PC-9 (cell line): ENCODE measurements around the gene DBH. TPM values are rescaled to one million over a fixed set of nuclear protein-coding genes. Genes with fewer than 3 reads are reported as not detected.

ENCODE experiments used
- BruUV-seq: library from RNA; stranded (reverse); fragments of 400-500 nt; replicated peaks from 2 replicates; lab custom pipeline; 2021; lab: Mats Ljungman, UMichigan
- CTCF ChIA-PET: fragments of 300-600 bp; sonication (Branson Sonifier 250); formaldehyde crosslinking; loops from one replicate; lab custom pipeline; 2022; ENCODE audit warnings: antibody characterized with exemption; lab: Charles Lee
- POLR2A ChIA-PET: fragments of 300-600 bp; sonication (Branson Sonifier 250); formaldehyde crosslinking; loops from one replicate; lab custom pipeline; 2022; ENCODE audit warnings: antibody characterized with exemption; ENCODE audit not compliant: unreplicated experiment; lab: Charles Lee
- DNase-seq, 2 experiments: peaks; one replicate each; pipeline versions ENCODE4 v3.0.0 to v3.0.0-alpha.2; 2015 to 2022; ENCODE audit warnings: mixed read lengths in 1 of 2
- H2AFZ ChIP-seq: fragments of 200-600 bp; sonication (generic); 2 replicates; pipeline ENCODE4 v1.8.1; 2017; ENCODE audit warnings: antibody characterized with exemption
- H3F3A ChIP-seq: fragments of 200-600 bp; sonication (generic); 2 replicates; pipeline ENCODE4 v1.8.1; 2017; ENCODE audit warnings: antibody characterized with exemption, mild to moderate bottlenecking, low read depth; ENCODE audit not compliant: insufficient read depth
- H3K27ac ChIP-seq: fragments of 200-600 bp; sonication (generic); 2 replicates; pipeline ENCODE4 v1.6.1; 2016; ENCODE audit warnings: mixed run types
- H3K27me3 ChIP-seq: fragments of 200-600 bp; sonication (generic); 2 replicates; pipeline ENCODE4 v1.6.1; 2016; ENCODE audit warnings: low read depth, mixed run types; ENCODE audit not compliant: insufficient read depth
- H3K36me3 ChIP-seq: fragments of 200-600 bp; sonication (generic); 2 replicates; pipeline ENCODE4 v1.6.1; 2016; ENCODE audit warnings: low read depth, mixed run types
- H3K4me1 ChIP-seq: fragments of 200-600 bp; sonication (generic); replicated peaks from 2 replicates; pipeline ENCODE4 v1.6.1; 2016; ENCODE audit warnings: mixed run types; ENCODE audit not compliant: insufficient read depth
- H3K4me2 ChIP-seq: fragments of 200-600 bp; sonication (generic); 2 replicates; pipeline ENCODE4 v1.6.1; 2017; ENCODE audit warnings: mixed run types
- H3K4me3 ChIP-seq: fragments of 200-600 bp; sonication (generic); 2 replicates; pipeline ENCODE4 v1.6.1; 2016; ENCODE audit warnings: mixed run types
- H3K79me2 ChIP-seq: fragments of 200-600 bp; sonication (generic); 2 replicates; pipeline ENCODE4 v1.6.1; 2017; ENCODE audit warnings: low read depth, mixed run types
- H3K9me2 ChIP-seq: fragments of 200-600 bp; sonication (generic); 2 replicates; pipeline ENCODE4 v1.8.1; 2017; ENCODE audit warnings: mild to moderate bottlenecking; ENCODE audit not compliant: insufficient read depth
- H3K9me3 ChIP-seq: fragments of 200-600 bp; sonication (generic); 2 replicates; pipeline ENCODE4 v1.8.1; 2016; ENCODE audit warnings: low read depth; ENCODE audit not compliant: insufficient read depth
- H4K20me1 ChIP-seq: fragments of 200-600 bp; sonication (generic); 2 replicates; pipeline ENCODE4 v1.8.1; 2017; ENCODE audit not compliant: insufficient read depth
- CTCF ChIP-seq: fragments of 200-600 bp; sonication (generic); conservative IDR thresholded peaks from 2 replicates; pipeline ENCODE4 v1.6.1; 2017; ENCODE audit warnings: mixed run types, antibody characterized with exemption, mild to moderate bottlenecking, moderate library complexity
- EZH2 ChIP-seq: fragments of 200-600 bp; sonication (generic); IDR thresholded peaks from 2 replicates; pipeline ENCODE4 v1.8.0; 2017; ENCODE audit warnings: antibody characterized with exemption, low read depth
- intact Hi-C: fragments of 100-400 bp; cut with micrococcal nuclease; formaldehyde crosslinking; loops from one replicate; pipeline ENCODE4 v1.10.0; 2022; ENCODE audit not compliant: unreplicated experiment
- total RNA-seq: library from RNA; stranded (reverse); gene quantifications from 2 replicates; pipeline ENCODE4 v1.2.3, GENCODE V29; 2021

Gene DBH
- total RNA-seq, 1 experiment from 2014 or later = not detected

DNA sequence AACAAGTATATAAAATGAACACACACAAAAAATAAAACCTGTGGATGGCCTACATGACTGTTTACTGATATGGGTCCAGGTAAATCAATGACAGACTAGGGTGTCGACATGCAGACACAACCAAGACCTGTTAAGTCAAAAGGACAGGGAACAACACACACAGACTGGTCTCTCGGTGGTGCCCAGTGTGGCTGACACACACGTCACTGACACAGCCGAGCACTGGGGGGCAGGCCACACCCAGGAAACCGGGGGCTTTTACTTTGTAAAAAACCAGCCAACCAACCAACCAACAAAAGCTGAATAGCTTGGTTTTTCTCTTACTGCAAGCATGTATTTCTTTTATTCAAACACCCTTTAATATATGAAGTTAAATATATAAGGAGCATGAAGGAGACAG, 31.9 kb upstream of the DBH start:
- peaks cover 94% of the 10 kb centered on the region for H3K27me3 ChIP-seq
- peaks cover 6% of the 10 kb centered on the region; the same call in 1 of the 2 replicates for H3F3A ChIP-seq
- H3K9me2 ChIP-seq = no peaks in the 10 kb centered on the region
- H3K4me2 ChIP-seq = no peak overlapping the region
- TF ChIP-seq EZH2 (no peak), CTCF (no peak)
- no peak overlapping the region for H2AFZ ChIP-seq
- no peaks in the 10 kb centered on the region for H3K36me3 ChIP-seq
- BruUV-seq = no TSS peak
- no peaks in the 10 kb centered on the region for H3K79me2 ChIP-seq
- ChIA-PET CTCF (no interaction called here), POLR2A (no interaction called here)
- no peaks in the 10 kb centered on the region for H3K4me1 ChIP-seq
- intact Hi-C loops = no loop called here
- DNase-seq = no peak
- H3K27ac ChIP-seq = no peak overlapping the region
- H3K4me3 ChIP-seq = no peak overlapping the region
- H4K20me1 ChIP-seq = no peaks in the 10 kb centered on the region; the same call in 1 of the 2 replicates
- H3K9me3 ChIP-seq = no peaks in the 10 kb centered on the region

DNA sequence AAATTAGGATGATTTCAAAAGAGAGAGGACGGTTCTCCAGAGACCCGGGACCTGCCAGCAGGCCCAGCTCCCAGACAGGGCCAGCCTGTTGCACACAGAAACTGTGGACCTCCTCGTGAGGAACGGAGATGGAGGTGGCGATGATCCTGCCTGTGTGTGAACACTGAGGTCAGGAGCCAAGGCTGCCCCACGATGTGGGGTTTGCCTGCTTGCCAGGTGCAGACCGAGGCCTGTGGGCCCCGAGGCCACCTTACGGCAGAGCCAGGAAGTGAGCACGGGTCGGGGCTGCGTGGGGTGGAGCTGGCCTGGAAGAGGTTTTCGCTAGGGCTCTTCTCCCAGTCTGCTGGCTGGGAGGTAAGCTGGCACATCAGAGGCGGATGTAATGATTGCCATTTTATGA, 31.3 kb upstream of the DBH start:
- intact Hi-C loops = no loop called here
- no peaks in the 10 kb centered on the region for H3K4me1 ChIP-seq
- H4K20me1 ChIP-seq = no peaks in the 10 kb centered on the region; the same call in 1 of the 2 replicates
- TF ChIP-seq EZH2 (no peak), CTCF (no peak)
- no peaks in the 10 kb centered on the region for H3K79me2 ChIP-seq
- H3K9me2 ChIP-seq = no peaks in the 10 kb centered on the region
- no peak overlapping the region for H3K4me3 ChIP-seq
- BruUV-seq = no TSS peak
- no peak for DNase-seq
- peaks cover 92% of the 10 kb centered on the region for H3K27me3 ChIP-seq
- CTCF ChIA-PET = no interaction called here
- H2AFZ ChIP-seq = no peak overlapping the region
- H3K36me3 ChIP-seq = no peaks in the 10 kb centered on the region
- H3K27ac ChIP-seq = no peak overlapping the region
- H3F3A ChIP-seq = peaks cover under 1% of the 10 kb centered on the region; the same call in 1 of the 2 replicates
- no peaks in the 10 kb centered on the region for H3K9me3 ChIP-seq
- H3K4me2 ChIP-seq = no peak overlapping the region
- POLR2A ChIA-PET = interaction anchor here (0.5 kb wide), 1 partner anchor 13 kb away, joined by 4 read pairs; no protein-coding TSS in a partner anchor

DNA sequence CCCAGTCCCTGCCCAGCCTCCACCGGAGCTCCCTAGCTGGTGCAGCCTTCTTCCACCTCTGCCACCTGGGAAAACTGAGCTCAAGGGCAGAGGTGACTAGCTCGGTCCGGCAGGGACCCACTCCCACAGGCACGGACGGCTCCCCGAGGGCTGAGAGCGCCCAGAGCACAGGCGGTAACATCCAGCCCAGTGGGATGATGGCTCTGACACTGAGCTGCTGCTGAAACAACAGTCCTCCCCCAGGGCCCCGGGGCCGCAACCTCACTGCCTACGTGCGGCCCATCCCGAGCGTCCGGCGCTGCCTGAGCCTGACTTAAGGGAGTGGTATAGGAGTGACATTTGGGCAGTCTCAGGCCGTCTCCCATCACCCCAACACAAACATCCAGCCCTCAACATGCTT, 30.7 kb upstream of the DBH start:
- Histone ChIP-seq H3K27ac (no peak overlapping the region), H3K79me2 (no peaks in the 10 kb centered on the region), H2AFZ (no peak overlapping the region), H3K9me3 (no peaks in the 10 kb centered on the region), H3K4me2 (no peak overlapping the region), H3K27me3 (peaks cover 92% of the 10 kb centered on the region), H3K9me2 (no peaks in the 10 kb centered on the region), H3K4me3 (no peak overlapping the region), H3F3A (no peaks in the 10 kb centered on the region), H4K20me1 (no peaks in the 10 kb centered on the region; the same call in 1 of the 2 replicates), H3K4me1 (no peaks in the 10 kb centered on the region), H3K36me3 (no peaks in the 10 kb centered on the region)
- POLR2A ChIA-PET = no interaction called here
- no peak for DNase-seq
- CTCF ChIA-PET = no interaction called here
- BruUV-seq = no TSS peak
- intact Hi-C loops = no loop called here
- no peak for TF ChIP-seq CTCF
- TF ChIP-seq EZH2 = no peak
